GM18511 (cell line): ENCODE measurements around the gene RPF1.
"Not testable (repeated sequence)": the region's sequence is repeated elsewhere in the genome, so short reads cannot be mapped to it uniquely, and the experiment has no call there.

ENCODE experiments used
- ATAC-seq: cut with Tn5 transposase; IDR thresholded peaks from one replicate; pipeline ENCODE4 v1.9.1; 2021; ENCODE audit warnings: mild to moderate bottlenecking, moderate library complexity; ENCODE audit not compliant: unreplicated experiment

The RPF1 gene, protein sequence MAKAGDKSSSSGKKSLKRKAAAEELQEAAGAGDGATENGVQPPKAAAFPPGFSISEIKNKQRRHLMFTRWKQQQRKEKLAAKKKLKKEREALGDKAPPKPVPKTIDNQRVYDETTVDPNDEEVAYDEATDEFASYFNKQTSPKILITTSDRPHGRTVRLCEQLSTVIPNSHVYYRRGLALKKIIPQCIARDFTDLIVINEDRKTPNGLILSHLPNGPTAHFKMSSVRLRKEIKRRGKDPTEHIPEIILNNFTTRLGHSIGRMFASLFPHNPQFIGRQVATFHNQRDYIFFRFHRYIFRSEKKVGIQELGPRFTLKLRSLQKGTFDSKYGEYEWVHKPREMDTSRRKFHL

DNA sequence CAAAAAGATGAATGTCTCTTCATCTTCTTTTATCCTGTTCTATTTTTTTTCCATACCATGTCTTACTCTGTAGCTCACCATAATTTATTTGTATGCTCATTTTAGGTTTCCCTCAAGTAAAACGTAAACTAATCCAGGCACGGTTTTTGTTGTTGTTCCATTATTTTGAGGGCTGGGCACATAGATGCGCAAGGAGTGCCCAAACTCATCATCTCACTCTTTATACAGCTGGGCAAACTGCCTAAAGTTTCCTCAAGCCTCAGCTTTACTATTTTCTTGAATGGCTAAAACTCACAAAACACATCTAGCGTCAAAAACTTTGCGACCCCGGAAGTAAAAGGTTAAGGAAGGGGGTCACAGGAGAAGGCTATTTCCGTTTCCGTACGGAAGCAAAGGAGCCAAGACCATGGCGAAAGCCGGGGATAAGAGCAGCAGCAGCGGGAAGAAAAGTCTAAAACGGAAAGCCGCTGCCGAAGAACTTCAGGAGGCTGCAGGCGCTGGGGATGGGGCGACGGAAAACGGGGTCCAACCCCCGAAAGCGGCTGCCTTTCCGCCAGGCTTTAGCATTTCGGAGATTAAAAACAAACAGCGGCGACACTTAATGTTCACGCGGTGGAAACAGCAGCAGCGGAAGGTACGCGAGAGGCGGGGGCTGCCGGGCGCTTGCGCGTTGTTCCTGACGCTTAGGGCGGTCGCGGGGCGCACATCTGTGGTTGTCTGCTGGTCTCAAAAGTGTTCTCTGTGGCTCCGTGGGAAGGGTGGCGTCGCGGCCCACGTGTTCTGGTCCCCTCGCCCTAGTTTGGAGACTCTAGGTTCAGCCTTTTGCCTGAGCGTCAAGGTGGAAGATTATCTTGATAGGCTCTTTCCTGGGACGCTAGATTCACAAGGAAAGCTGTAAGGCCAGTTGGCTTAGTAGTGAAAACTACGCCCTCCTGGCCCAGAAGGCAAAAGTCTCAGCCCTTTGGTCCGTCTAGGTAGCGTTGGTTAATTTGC is at the start of gene RPF1:
TSS of gene RPF1 (plus strand) at position 391 of the 993 bp plus-strand sequence. CDS start at position 407, 16 bp downstream.
- peak; percentile 97 for ATAC-seq

DNA sequence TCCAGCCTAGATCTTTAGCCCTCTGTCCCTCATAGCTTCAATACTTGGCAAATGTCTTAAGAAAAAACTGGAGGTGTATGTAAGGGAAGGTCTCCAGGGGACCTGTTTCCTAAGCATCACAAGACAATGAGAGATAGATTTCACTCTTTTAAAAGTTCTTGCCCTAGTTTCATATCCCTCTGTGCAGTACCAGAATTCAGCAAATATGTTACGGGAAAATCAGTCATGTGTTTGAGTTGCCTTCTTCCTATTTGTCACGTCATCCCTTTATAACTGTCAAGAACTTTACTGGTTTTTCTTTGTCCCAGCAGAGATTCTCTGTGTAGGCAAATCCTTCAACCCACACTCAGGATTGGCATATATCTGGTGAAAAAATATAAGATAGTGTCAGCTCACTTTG is 48.5 kb upstream of the RPF1 start:
- no peak for ATAC-seq

DNA sequence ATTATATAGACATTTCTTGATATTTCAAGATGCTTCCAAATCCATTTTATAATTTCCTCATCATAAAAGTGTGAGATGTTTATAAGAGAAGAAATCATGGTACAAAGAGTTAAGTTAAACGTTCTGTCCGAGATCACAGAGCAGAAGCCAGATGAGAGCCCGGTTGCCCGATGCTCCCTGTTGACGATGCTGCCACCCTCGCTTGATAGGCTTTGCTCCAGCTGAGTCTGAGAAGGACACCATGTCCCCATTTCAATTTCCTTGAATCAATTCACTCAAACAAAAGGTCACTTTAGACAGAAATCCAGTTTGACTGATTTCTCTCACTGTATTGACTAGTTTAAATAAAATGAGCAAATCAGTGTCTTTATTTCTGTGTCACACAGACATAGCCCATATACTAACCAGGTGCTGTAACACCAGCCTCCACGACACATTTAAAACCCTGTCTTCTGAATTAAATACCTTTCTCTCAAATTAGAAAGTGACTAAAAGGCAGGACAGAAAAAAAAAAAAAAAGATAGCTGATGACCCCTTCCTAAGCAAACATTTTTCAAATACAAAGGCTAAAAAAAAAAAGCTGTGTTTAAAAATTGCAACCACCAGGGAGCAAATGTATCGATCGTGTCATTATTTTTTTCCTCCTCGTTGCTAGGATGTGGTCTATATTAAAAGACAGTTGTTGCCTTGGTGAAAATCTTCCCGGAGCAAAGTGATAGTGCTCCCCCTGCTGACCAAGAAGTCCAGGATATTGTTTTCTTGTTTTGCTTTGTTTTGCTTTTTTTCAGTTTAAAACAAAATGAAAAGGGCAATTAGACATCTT is 45.6 kb upstream of the RPF1 start:
- ATAC-seq = peak; percentile 51

DNA sequence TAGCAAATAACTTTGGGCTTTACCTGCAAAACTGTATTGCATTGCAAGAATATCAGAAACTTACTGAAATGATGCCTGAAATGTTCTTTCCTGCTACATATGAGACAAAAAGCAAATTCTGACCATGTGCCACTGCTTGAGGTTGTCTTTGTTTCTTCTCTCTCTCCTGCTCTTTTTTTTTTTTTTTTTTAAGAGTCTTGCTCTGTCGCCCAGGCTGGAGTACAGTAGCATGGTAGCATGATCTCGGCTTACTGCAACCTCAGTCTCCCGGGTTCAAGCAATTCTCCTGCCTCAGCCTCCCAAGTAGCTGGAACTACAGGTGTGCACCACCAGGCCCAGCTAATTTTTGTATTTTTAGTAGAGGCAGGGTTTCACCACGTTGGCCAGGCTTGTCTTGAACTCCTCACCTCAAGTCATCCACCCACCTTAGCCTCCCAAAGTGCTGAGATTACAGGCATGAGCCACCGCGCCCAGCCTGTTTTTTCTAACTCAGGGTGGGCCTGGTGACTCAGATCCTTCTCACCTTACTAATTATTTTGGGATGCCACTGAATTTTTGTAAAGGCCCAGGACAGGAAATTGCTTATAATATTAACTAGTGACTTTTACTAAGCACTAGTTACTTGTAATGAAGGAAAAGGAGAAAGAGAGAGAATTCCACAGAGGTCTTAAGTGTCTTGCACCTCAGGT is 44.8 kb upstream of the RPF1 start:
- ATAC-seq = no peak

DNA sequence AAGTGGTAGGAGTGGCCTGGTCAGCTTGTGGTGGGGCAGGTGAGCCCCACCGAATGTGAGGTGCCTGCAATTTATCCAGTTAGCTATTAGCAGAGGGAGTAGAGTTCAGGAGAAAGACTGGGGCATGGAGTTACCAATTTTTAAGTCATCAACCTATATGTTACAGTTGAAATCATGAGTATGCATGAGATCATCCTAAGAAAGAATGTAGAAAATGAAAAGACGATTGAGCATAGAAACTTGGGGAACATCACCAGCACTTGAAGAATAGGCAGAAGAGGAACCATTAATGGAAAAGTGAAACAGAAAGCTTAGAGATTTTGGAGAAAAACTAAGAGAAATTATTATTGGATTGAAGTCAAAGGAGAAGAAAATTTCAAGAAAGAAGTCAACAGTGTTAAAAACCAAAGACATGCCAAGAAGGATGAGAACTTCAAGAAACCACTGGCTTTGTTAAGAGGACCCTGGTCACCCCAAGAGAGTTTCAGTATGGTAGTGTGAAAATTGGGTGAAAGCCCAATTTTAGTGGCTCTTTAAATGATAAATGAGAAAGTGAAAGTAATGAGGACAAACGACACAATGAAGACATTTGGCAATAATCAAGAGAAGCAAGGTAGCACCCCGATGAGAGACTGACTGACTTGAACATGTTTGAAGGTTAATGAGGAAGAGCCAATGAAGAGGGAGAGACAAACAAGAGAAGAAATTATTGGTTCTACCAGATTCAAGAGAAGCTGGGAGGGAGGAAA is 44.1 kb upstream of the RPF1 start:
- peak; percentile 59 for ATAC-seq

DNA sequence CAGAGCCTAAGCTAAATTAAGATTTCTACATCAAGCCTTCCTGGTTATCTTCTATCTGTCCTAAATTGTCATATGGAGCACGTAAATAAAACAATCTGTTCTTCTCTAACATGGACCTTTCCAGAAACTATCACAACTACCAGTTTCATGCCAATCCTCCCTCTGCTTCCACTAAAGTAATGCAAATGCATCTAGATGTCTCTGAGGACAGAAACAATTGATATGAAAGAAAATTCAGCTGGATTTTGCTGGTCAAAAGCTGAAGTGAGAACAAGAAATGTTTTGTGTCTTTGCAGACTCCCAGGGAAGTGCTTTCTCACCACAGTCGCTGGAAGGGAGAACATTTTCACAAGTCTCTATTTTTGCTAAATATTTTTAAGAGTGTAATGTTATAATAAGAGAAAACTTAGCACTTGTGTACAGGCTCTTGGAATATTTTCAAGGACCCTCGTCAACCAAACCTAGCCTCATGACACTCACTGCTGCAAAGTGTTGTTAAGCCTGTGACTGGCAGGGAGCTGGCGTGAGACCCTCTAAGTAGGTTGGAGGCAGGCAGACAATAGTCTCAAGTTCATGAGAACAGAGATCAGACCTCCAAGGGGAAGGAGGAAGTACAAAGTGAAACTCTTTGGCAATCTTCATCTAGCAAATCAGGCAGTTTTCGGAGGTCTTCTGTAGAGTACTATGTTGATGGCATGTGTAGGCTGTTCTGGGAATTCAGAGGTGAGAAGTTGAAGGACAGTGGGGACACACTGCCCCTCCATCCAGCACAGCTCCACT is 42.0 kb upstream of the RPF1 start:
- peak; percentile 43 for ATAC-seq

DNA sequence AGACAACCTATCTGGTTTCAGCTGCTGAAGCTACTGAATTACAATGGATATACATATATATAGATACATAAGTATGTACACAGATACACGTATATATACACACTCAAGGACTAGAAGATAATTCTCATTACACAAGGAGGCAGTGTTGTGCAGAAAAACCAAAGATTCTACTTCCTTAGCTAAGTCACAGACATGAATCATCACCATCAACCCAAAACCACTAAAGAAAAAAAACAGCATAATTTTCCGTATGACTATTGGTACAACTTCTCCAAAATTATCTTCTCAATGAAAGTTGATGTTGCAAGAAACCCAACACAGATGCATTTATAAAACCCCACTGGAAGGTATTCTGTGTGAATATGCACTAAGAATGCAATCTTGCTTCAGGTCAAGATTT is 36.8 kb upstream of the RPF1 start:
- ATAC-seq = peak; percentile 99

DNA sequence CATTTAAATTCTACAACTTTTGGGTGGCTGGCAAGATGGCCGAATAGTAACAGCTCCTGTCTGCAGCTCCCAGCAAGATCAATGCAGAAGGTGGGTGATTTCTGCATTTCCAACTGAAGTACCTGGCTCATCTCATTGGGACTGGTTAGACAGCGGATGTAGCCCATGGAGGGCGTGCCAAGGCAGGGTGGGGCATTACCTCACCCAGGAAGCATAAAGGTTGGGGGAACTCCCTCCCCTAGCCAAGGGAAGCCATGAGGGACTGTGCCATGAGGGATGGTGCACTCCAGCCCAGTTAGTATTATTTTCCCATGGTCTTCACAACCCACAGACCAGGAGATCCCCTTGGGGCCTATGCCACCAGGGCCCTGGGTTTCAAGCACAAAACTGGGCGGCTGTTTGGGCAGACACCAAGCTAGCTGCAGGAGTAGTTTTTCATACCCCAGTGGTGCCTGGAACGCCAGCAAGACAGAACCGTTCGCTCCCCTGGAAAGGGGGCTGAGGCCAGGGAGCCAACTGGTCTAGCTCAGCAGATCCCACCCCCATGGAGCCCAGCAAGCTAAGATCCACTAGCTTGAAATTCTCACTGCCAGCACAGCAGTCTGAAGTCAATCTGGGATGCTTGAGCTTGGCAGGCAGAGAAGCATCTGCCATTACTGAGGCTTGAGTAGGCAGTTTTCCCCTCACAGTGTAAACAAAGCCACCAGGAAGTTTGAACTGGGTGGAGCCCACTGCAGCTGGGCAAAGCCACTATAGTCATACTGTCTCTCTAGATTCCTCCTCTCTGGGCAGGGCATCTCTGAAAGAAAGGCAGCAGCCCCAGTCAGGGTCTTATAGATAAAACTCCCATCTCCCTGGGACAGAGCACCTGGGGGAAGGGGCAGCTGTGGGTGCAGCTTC is 36.1 kb upstream of the RPF1 start:
- peak; percentile 23 for ATAC-seq

DNA sequence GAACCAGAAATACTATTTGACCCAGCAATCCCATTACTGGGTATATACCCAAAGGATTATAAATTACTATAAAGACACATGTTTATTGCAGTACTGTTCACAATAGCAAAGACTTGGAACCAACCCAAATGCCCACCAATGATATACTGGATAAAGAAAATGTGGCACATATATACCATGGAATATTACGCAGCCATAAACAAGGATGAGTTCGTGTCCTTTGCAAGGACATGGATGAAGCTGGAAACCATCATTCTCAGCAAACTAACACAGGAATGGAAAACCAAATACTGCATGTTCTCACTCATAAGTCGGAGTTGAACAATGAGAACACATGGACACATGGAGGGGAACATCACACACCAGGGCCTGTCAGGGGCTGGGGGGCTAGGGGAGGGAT is 30.4 kb upstream of the RPF1 start:
- ATAC-seq = not testable (repeated sequence)

DNA sequence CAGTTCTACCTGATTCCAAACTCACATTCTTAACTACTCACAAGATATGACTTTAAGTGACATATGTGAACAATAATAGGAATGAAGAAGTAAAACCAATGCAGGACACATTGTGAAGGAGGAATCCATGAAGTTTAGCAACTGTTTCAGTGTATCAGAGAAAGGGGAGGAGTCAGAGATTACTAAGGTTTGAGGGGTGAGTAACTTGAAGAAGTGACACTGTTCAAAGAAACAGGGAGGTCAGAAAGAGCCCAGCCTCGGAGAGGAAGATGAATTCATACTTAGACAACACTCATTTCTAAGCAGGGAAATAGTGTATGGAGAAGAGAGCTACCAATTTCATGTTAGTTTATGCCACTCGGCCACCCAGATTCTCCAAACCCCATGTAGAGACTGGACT is 28.2 kb upstream of the RPF1 start:
- no peak for ATAC-seq

DNA sequence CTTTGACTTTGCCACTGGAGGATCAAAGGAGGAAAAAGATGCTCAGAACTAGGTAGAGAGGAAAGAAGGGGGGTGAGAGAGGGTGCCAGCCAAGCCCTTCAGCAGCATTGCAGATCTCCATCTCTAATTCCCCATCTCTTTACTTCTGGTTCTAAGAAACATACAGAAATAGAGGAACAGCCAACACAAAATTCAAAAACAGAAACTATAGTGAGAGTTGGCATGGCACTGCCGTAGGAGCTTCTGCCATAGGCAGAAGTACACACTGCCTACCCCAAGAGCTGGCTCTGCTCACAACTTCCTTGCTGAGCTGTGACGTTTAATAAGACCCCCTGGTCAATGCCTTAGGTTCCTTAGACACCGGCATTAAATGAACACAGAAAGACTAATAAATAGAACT is 26.6 kb upstream of the RPF1 start:
- no peak for ATAC-seq

DNA sequence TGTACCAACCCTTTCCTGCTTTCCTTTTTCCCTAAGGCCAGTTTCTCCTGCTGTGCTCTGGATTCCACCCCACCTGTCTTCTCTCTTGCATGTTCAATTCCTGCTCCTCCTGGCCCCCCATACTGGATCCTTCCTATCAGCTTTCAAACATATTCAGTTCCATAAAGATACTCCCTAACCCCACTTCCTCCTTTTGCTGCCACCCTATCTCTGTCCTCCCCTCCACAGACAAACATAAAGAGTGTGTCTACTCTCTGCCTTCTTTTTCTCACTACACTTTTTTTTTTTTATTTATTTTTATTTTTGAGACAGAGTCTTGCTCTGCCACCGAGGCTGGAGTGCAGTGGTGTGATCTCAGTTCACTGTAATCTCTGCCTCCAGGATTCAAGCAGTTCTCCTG is 16.9 kb upstream of the RPF1 start:
- ATAC-seq = no peak

DNA sequence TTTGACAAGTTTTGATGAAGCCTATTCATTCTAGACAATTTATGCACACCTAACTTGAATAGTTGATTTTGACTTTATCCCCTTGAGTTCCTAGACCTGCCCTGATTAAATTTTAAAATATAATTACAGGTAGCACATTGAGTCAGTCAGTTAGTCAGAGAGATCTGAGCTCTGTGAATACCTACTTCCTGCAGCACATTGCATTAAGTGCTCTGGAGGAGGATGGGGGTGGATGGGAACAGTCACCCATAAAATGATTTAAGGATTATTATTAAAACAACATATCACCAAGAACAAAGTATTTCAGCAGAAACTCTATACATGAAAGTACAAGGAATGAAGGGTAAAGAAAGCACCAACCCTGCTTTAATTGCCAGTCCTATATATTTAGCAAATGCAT is 11.8 kb upstream of the RPF1 start:
- ATAC-seq = no peak

DNA sequence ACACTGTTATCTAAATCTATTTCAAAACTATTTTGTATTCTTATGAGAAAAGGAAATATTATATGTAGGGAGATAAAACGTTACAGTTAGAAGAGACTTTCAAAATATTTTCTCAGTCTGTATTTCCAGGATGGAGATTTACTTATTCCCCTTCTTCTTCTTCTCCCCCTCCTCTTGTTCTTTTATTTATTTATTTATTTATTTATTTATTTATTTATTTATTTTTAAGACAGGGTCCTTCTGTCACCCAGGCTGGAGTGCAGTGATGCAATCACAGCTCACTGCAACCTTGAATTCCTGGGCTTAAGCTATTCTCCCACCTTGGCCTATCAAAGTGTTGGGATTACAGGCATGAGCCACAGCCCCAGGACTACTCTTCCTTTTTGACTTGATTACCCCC is 2.8 kb upstream of the RPF1 start:
- ATAC-seq = no peak

DNA sequence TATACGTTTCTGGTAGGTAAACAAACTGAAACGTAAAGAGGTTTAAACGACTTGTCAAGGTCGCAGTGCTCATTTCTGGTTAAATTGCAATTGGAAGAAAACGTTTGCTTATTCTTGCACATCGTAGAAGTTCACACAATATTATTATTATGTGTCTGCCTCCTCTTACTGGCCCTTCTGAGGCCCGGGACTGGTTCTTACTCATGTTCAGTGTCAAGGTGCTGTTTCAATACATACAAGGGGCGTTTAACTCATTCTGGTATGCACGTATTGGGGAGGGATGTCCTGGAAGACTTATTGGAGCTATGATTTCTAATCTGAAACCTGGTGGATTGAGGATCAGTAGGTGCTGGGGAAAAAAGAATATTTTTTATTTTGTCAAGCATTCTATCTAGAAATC is 932 bp downstream of the RPF1 start:
- peak; percentile 27 for ATAC-seq

DNA sequence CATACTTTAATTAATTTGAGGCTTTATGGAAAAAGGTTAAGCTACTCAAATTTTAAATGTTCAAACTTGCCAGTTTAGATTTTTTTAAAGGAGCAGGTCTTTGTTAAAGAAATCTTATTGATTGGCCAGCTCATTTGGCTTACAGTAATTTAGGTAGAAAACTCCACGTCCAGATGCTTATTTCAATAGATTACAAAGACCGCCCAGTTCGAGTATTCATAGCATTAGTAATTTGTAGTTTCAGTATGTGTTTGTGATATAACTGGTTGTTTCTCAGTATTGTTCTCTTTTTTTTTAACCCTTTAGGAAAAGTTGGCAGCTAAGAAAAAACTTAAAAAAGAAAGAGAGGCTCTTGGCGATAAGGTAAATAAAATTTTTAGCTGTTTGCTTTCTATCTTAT is 1.6 kb downstream of the RPF1 start:
- ATAC-seq = peak; percentile 22

DNA sequence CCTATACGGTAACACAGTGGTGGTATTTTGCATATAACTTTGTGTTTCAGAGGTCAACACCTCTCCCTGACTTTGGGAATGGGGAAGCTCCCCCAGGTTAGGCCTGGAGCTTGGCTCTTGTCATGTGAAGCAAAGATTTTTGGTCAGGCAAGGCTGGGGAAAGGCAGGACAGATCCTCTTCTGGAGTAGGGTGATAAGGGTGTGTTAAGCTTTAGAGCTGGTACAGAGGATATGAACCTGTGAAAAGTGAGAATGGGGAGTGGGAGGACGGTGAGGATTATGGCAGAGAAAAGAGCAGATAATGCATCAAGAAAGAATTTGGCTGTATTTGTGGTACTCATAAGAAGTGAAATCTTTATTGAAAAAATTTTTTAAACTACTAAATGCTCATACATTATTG is 2.3 kb downstream of the RPF1 start:
- no peak for ATAC-seq

DNA sequence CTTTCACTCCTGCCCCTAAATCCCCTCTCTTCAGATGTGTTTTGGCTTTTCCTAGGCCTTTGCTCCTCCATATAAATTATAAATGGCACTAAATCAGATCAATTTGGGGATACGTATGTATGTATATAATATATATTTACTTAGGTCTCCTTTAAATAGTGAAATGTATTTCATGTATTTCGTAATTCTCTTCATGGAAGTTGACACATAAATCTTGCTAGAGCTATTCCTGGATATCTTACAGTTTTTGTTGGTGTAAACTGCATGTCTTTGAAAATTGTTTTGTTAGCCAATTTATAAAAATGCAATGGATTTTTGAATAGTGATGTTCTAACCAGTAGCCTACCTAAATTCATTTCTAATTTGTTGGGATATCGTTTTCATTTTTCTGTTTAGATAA is 9.0 kb downstream of the RPF1 start:
- no peak for ATAC-seq
